WTC11 (cell line): ENCODE data around the gene TTR. TPM values are rescaled to one million over a fixed set of nuclear protein-coding genes. Genes with fewer than 3 reads are reported as not detected.

Experiments
- ATAC-seq: fragments of 200-7000 bp; cut with Tn5 transposase; 2 replicates; pipeline ENCODE4 v1.10.0; 2021; ENCODE audit warnings: mild to moderate bottlenecking, moderate library complexity
- CTCF ChIA-PET: fragments of 300-600 bp; sonication (Branson Sonifier 250); formaldehyde crosslinking; loops from one replicate; lab custom pipeline; 2021; ENCODE audit warnings: antibody characterized with exemption; lab: Charles Lee
- POLR2A ChIA-PET: fragments of 350-600 bp; sonication (Branson Sonifier 250); formaldehyde crosslinking; loops from one replicate; lab custom pipeline; 2021; ENCODE audit warnings: antibody characterized with exemption; lab: Charles Lee
- DNase-seq: peaks from one replicate; pipeline ENCODE4 v3.0.0; 2021; ENCODE audit warnings: low spot score
- H3K27ac Mint-ChIP-seq: 2 replicates; pipeline ENCODE4 v1.8.0; 2021; ENCODE audit warnings: mixed read lengths
- H3K27me3 Mint-ChIP-seq: 2 replicates; pipeline ENCODE4 v1.8.0; 2021; ENCODE audit warnings: low read depth, mild to moderate bottlenecking, moderate library complexity, mixed read lengths
- H3K36me3 Mint-ChIP-seq: 2 replicates; pipeline ENCODE4 v1.8.0; 2021; ENCODE audit warnings: mixed read lengths
- H3K4me1 Mint-ChIP-seq: 2 replicates; pipeline ENCODE4 v1.8.0; 2022; ENCODE audit warnings: mixed read lengths
- H3K4me3 Mint-ChIP-seq: 2 replicates; pipeline ENCODE4 v1.8.0; 2021; ENCODE audit warnings: mild to moderate bottlenecking, moderate library complexity, mixed read lengths
- H3K9me3 Mint-ChIP-seq: 2 replicates; pipeline ENCODE4 v1.8.0; 2021; ENCODE audit warnings: mixed read lengths
- ARID4B ChIP-seq: sonication (generic); formaldehyde crosslinking; IDR thresholded peaks from 2 replicates; pipeline ENCODE4 v1.8.0; 2023; ENCODE audit warnings: missing genetic modification reagents, mild to moderate bottlenecking, borderline replicate concordance
- ATF1 ChIP-seq: sonication (generic); formaldehyde crosslinking; IDR thresholded peaks from 2 replicates; pipeline ENCODE4 v1.8.1; 2023; ENCODE audit warnings: mild to moderate bottlenecking, moderate library complexity, missing genetic modification reagents
- ATF3 ChIP-seq: sonication (generic); formaldehyde crosslinking; conservative IDR thresholded peaks from 2 replicates; pipeline ENCODE4 v1.8.1; 2022; ENCODE audit warnings: mild to moderate bottlenecking, missing genetic modification reagents
- ATF6 ChIP-seq: sonication (generic); formaldehyde crosslinking; IDR thresholded peaks from 2 replicates; pipeline ENCODE4 v1.8.1; 2023; ENCODE audit warnings: mild to moderate bottlenecking, missing genetic modification reagents
- EMX1 ChIP-seq: fragments of 250-450 bp; sonication (Bioruptor Pico); IDR thresholded peaks from 2 replicates; pipeline ENCODE4 v1.8.0; 2021; ENCODE audit warnings: mild to moderate bottlenecking
- ETV6 ChIP-seq: sonication (generic); formaldehyde crosslinking; IDR thresholded peaks from 2 replicates; pipeline ENCODE4 v1.8.1; 2022; ENCODE audit warnings: mild to moderate bottlenecking, missing genetic modification reagents
- FOXP4 ChIP-seq: sonication (generic); formaldehyde crosslinking; IDR thresholded peaks from 2 replicates; pipeline ENCODE4 v1.8.0; 2022; ENCODE audit warnings: mild to moderate bottlenecking, missing genetic modification reagents
- GRHL2 ChIP-seq: fragments of 250-450 bp; sonication (Bioruptor Pico); IDR thresholded peaks from 2 replicates; pipeline ENCODE4 v1.8.0; 2022; ENCODE audit warnings: mild to moderate bottlenecking, moderate library complexity; ENCODE audit not compliant: insufficient replicate concordance, severe bottlenecking
- IRF2 ChIP-seq: sonication (generic); formaldehyde crosslinking; IDR thresholded peaks from 2 replicates; pipeline ENCODE4 v1.8.0; 2022; ENCODE audit warnings: low read depth, missing genetic modification reagents, borderline replicate concordance
- JUN ChIP-seq: sonication (generic); formaldehyde crosslinking; IDR thresholded peaks from 2 replicates; pipeline ENCODE4 v1.8.0; 2023; ENCODE audit warnings: mild to moderate bottlenecking, missing genetic modification reagents
- KAT7 ChIP-seq: sonication (generic); formaldehyde crosslinking; IDR thresholded peaks from 2 replicates; pipeline ENCODE4 v1.8.1; 2023; ENCODE audit warnings: missing genetic modification reagents, mild to moderate bottlenecking, borderline replicate concordance
- MAX ChIP-seq: sonication (generic); formaldehyde crosslinking; IDR thresholded peaks from 2 replicates; pipeline ENCODE4 v1.8.0; 2022; ENCODE audit warnings: mild to moderate bottlenecking, missing genetic modification reagents
- STAT6 ChIP-seq: sonication (generic); formaldehyde crosslinking; conservative IDR thresholded peaks from 2 replicates; pipeline ENCODE4 v1.8.1; 2023; ENCODE audit warnings: mild to moderate bottlenecking, low read depth, missing genetic modification reagents, moderate library complexity
- TEAD4 ChIP-seq: sonication (generic); formaldehyde crosslinking; IDR thresholded peaks from 2 replicates; pipeline ENCODE4 v1.8.0; 2022; ENCODE audit warnings: mild to moderate bottlenecking, missing genetic modification reagents
- USF2 ChIP-seq: sonication (generic); formaldehyde crosslinking; IDR thresholded peaks from 2 replicates; pipeline ENCODE4 v1.8.1; 2023; ENCODE audit warnings: mild to moderate bottlenecking, missing genetic modification reagents, moderate library complexity
- ZBTB43 ChIP-seq: sonication (generic); formaldehyde crosslinking; IDR thresholded peaks from 2 replicates; pipeline ENCODE4 v1.8.1; 2023; ENCODE audit warnings: mild to moderate bottlenecking, missing genetic modification reagents
- ZNF281 ChIP-seq: sonication (generic); formaldehyde crosslinking; IDR thresholded peaks from 2 replicates; pipeline ENCODE4 v1.8.0; 2023; ENCODE audit warnings: mild to moderate bottlenecking, missing genetic modification reagents
- ZNF671 ChIP-seq: fragments of 250-450 bp; sonication (Bioruptor Pico); IDR thresholded peaks from 2 replicates; pipeline ENCODE4 v1.8.0; 2021; ENCODE audit warnings: mild to moderate bottlenecking
- total RNA-seq: library from RNA; stranded (reverse); gene quantifications from 3 replicates; pipeline ENCODE4 v1.2.3, GENCODE V29; 2021

Gene TTR
- total RNA-seq, 1 experiment from 2014 or later = 1.0 TPM

GRCh38 chr18:31598021-31598805 lies 6.5 kb downstream of the TTR start (continued):
- no peak for TF ChIP-seq USF2 (CRISPR knock-in tag)
- TF ChIP-seq ATF1 (CRISPR knock-in tag) = no peak
- no peak for TF ChIP-seq ZBTB43
- TF ChIP-seq ATF3 (CRISPR knock-in tag) = no peak
- TF ChIP-seq IRF2 (CRISPR knock-in tag) = no peak
- no peak for TF ChIP-seq JUN (CRISPR knock-in tag)

GRCh38 chr18:31603315-31603714 lies 11.6 kb downstream of the TTR start:
- no peak overlapping the region for H3K27ac Mint-ChIP-seq
- ATAC-seq (no peak), DNase-seq (no peak)
- H3K36me3 Mint-ChIP-seq = no peaks in the 10 kb centered on the region
- CTCF ChIA-PET = no interaction called here
- no peaks in the 10 kb centered on the region for H3K27me3 Mint-ChIP-seq
- H3K4me1 Mint-ChIP-seq = peaks cover 2% of the 10 kb centered on the region; the same call in 1 of the 2 replicates
- H3K9me3 Mint-ChIP-seq = 0 out of 2 replicates have a peak, but pooled peaks cover 3% of the 10 kb centered on the region
- H3K4me3 Mint-ChIP-seq = no peak overlapping the region
- POLR2A ChIA-PET = no interaction called here
- no peak for TF ChIP-seq ATF6 (CRISPR knock-in tag)
- no peak for TF ChIP-seq STAT6
- no peak for TF ChIP-seq GRHL2
- TF ChIP-seq FOXP4 (CRISPR knock-in tag) = no peak
- TF ChIP-seq KAT7 = no peak
- no peak for TF ChIP-seq MAX (CRISPR knock-in tag)
- TF ChIP-seq ZNF281 (CRISPR knock-in tag) = no peak
- no peak for TF ChIP-seq ZNF671 (CRISPR knock-in tag)
- TF ChIP-seq TEAD4 (CRISPR knock-in tag) = no peak
- TF ChIP-seq JUN (CRISPR knock-in tag) = no peak
- no peak for TF ChIP-seq ETV6 (CRISPR knock-in tag)
- no peak for TF ChIP-seq ARID4B (CRISPR knock-in tag)
- TF ChIP-seq EMX1 = no peak
